ENCODE data around the gene COL18A1.

COL18A1 gene

DNA sequence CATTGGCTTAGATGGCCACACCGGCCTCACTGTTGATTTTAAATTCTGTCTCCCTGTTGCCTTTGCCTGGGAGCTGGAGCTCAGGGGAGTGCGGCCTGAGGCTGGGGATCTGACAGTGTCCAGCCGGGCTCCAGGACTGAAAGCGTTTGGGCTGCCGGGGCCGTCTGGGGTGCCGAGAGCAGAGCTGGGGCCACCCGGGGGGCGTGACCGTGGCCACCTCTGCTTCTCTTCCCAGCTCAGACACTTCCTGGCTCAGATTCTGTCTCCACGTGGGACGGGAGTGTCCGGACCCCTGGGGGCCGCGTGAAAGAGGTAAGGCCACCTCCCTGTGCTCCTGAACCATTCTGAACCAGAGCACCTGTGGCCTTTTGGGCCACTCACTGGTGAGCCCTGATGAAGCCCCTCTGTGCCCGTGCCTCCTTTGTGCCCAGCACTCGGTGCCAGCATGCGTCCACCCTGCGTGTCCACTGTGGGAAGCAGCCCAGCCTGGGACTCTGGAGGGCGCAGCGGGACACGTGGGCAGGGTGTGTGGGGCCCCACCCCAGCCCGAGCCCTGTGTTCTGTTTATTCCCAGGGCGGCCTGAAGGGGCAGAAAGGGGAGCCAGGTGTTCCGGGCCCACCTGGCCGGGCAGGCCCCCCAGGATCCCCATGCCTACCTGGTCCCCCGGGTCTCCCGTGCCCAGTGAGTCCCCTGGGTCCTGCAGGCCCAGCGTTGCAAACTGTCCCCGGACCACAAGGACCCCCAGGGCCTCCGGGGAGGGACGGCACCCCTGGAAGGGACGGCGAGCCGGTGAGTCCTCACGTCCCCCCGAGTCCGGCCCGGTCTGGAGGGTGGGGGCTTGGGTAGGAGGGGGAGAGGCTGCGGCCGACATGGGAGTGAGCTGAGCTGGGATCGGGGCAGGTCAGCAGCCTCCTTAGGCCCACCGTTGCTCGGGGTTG is 72.5 kb downstream of the COL18A1 start:
- no peak for DNase-seq (ENCODE audit: low read depth in 2 of 2, low spot score in 1 of 2)

DNA sequence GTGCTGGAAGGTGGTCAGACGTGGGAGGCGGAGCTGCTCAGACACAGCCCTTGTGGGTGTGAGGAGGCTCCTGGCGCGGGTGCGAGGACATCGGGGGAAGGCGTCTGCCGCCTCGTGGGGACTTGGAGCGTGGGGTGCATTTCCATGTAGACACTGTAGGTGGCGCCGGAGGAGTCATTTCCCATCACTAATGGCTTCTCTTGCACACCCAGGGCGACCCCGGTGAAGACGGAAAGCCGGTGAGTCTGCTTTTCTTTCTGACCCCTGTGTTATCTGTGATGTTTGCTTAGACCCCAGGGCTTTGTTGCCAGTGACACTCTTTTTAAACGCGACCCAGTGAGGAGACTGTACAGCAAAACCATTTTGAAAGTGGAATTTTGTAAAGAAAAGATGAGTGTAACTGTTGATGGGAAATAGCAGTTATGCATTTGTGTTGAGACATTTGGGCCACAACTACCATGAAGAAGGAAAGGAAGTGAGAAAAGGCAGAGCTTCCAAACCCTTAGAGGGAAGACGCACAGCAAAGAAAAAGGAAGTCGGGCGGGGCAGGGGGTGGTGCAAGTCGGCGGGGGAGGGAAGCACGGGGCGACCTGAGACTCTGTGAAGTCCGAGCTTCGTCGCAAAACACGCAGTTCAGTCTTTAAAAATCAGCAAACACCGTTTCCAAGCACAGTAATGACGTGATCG is 73.3 kb downstream of the COL18A1 start:
- DNase-seq (ENCODE audit: low read depth in 2 of 2, low spot score in 1 of 2) = peak; percentile 41 to 70

- no peak for DNase-seq (ENCODE audit: low read depth in 2 of 2, low spot score in 1 of 2)
These were observed 74.1 kb downstream of the COL18A1 start for GRCh38 chr21:45478816-45479669.

DNA sequence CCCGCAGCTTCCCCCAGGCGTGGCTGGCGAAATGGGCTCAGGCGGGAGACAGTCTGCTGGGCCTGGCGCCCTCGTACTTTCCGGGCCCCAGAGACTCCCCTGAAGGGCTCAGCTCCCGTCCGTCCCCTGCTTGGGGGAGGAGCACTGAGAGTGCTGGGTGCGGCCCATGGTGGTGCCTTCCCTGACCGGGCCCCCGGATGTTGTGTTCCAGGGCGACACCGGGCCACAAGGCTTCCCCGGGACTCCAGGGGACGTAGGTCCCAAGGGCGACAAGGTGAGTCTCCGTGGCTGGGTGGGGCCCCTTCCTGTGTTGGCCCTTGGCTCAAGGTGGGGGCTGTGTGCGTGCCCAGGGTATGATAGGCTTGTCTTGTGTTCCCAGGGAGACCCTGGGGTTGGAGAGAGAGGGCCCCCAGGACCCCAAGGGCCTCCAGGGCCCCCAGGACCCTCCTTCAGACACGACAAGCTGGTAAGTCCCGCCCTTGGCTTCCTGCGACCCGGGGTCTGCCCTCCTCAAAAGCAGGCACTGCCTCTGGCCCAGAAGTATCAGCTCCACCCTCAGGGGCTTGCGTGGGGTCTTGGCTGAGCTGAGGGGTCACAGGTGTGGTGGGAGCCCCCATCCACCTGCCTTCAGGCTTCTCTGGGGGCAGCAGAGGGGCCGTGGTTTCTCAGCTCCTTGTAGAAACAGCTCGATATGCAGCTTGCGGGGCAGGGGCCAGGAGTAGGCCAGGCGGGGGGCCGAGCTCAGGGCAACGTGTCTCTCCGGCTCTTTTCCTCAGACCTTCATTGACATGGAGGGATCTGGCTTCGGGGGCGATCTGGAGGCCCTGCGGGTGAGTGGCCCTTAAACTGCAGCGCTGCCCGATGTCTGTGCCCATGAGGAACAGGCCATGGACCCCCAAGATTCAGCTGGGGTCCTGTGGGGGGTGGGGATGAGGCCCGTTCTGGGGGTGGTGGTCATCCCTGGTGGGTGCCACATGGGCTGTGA is 75.0 kb downstream of the COL18A1 start:
- DNase-seq (ENCODE audit: low read depth in 2 of 2, low spot score in 1 of 2) = no peak

GRCh38 chr21:45480701-45481500 is 75.9 kb downstream of the COL18A1 start:
- DNase-seq (ENCODE audit: low read depth in 2 of 2, low spot score in 1 of 2) = no peak

GRCh38 chr21:45481566-45481965 is 76.6 kb downstream of the COL18A1 start:
- no peak for DNase-seq (ENCODE audit: low read depth in 2 of 2, low spot score in 1 of 2)

GRCh38 chr21:45481977-45482898 is 77.3 kb downstream of the COL18A1 start:
- DNase-seq (ENCODE audit: low read depth in 2 of 2, low spot score in 1 of 2) = no peak

- no peak for DNase-seq (ENCODE audit: low read depth in 2 of 2, low spot score in 1 of 2)
These were observed 78.2 kb downstream of the COL18A1 start for GRCh38 chr21:45482899-45483821.

GRCh38 chr21:45484318-45484717 is 79.4 kb downstream of the COL18A1 start:
- DNase-seq (ENCODE audit: low read depth in 2 of 2, low spot score in 1 of 2) = no peak

GRCh38 chr21:45485686-45486442 is 80.9 kb downstream of the COL18A1 start:
- no peak for DNase-seq (ENCODE audit: low read depth in 2 of 2, low spot score in 1 of 2)

DNA sequence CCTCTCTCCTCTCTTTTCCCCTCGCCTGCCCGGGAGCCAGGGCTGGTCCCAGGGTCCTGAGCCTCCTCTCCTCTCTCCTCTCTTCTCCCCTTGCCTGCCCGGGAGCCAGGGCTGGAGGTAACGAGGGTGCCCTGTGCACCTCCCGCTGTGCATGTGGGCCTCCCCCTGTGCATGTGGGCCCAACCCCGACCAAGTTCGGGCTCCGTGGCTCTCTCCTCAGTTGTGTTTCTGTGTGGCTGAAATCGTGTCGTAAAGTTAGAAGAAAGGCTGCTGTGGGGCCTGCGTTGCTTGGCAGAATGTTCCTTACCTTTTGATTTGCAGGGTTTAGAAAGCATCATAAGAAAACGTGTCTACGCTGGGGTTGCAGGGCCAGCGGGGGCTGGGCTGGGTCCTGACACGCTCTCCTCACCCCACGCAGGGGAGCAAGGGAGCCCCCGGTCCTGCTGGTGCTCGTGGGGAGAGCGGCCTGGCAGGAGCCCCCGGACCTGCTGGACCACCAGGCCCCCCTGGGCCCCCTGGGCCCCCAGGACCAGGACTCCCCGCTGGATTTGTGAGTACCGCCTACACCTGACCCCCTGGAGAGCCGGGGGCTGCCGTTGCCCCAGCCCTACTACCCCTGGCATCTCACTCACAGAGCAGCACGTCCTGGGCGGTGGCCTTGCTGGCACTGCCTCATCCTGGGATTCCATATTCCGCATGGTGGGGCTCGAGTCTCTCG is 81.6 kb downstream of the COL18A1 start:
- no peak for DNase-seq (ENCODE audit: low read depth in 2 of 2, low spot score in 1 of 2)

DNA sequence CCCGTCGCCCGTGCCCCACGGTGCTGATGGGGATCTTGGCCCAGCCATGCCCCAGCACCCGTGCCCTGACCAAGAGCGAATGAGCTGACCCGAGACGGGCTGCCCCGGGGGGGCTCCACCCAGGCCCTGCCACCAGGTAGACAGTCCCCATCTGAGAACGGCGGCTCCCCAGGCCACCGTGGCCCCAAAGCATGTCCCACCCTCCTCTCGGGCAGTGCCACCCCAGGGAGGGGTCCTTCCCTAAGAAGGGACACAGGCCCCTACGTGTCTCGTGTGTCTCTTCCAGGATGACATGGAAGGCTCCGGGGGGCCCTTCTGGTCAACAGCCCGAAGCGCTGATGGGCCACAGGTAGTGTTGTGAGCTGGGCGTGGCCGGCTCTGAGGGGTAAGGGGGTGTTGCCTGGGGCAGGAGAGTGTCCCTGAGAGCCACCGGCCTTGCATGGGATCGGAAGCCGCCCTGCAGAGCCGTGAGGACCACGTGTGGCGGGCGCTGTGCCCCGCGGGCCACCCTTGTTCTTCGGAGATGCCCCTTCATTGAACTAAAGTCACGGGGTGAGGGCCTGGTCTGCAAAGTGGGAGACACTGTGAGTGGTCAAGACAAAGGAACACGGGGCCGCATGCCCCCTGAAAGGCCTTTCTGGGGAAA is 82.3 kb downstream of the COL18A1 start:
- DNase-seq (ENCODE audit: low read depth in 2 of 2, low spot score in 1 of 2) = no peak

GRCh38 chr21:45487891-45488600 is 83.1 kb downstream of the COL18A1 start:
- no peak for DNase-seq (ENCODE audit: low read depth in 2 of 2, low spot score in 1 of 2)

GRCh38 chr21:45488931-45489721 is 84.2 kb downstream of the COL18A1 start:
- DNase-seq (ENCODE audit: low read depth in 2 of 2, low spot score in 1 of 2) = no peak
